Activated CD4-positive, alpha-beta T cell treated with anti-CD3 and anti-CD28 coated beads for 36 hours (primary cell): ENCODE results near the gene CD300LB. TPM values are rescaled to one million over a fixed set of nuclear protein-coding genes. Genes with fewer than 3 reads are reported as not detected.
A peak's percentile ranks its signal among the peaks of the same experiment; 100 is the strongest.
"Not testable (repeated sequence)": the region's sequence is repeated elsewhere in the genome, so short reads cannot be mapped to it uniquely, and the experiment has no call there.

Source experiments
- ATAC-seq: fragments of 200-7000 bp; cut with Tn5 transposase; one replicate; pipeline ENCODE4 v1.10.0; 2021; ENCODE audit warnings: mild to moderate bottlenecking, moderate library complexity
- CTCF ChIA-PET: fragments of 350-600 bp; sonication (Branson Sonifier 250); formaldehyde crosslinking; loops from one replicate; lab custom pipeline; 2021; ENCODE audit warnings: antibody characterized with exemption; lab: Charles Lee
- POLR2A ChIA-PET: fragments of 350-600 bp; sonication (Branson Sonifier 250); formaldehyde crosslinking; loops from one replicate; lab custom pipeline; 2021; ENCODE audit warnings: antibody characterized with exemption, inconsistent platforms; lab: Charles Lee
- DNase-seq: peaks from one replicate; pipeline ENCODE4 v3.0.0-alpha.2; 2020
- H3K27ac Mint-ChIP-seq: one replicate; pipeline ENCODE4 v1.8.0; 2021; ENCODE audit warnings: mixed read lengths
- H3K27me3 Mint-ChIP-seq: one replicate; pipeline ENCODE4 v1.8.0; 2021; ENCODE audit warnings: mixed read lengths
- H3K36me3 Mint-ChIP-seq: one replicate; pipeline ENCODE4 v1.8.0; 2021; ENCODE audit warnings: low read depth, mixed read lengths
- H3K4me1 Mint-ChIP-seq: one replicate; pipeline ENCODE4 v1.8.0; 2021; ENCODE audit warnings: mixed read lengths
- H3K4me3 Mint-ChIP-seq: one replicate; pipeline ENCODE4 v1.8.0; 2021; ENCODE audit warnings: mild to moderate bottlenecking, moderate library complexity, mixed read lengths
- H3K9me3 Mint-ChIP-seq: one replicate; pipeline ENCODE4 v1.8.0; 2021; ENCODE audit warnings: low read depth, mixed read lengths
- intact Hi-C, 2 experiments: fragments of 100-400 bp; cut with DNase I in 1 of 2; cut with micrococcal nuclease in 1 of 2; formaldehyde crosslinking; loops; one replicate each; pipeline versions ENCODE4 v1.14.2 to v1.15.1; 2022 to 2024; cut with DNase I, micrococcal nuclease
- total RNA-seq, 2 experiments: library from RNA; stranded (reverse); gene quantifications; one replicate each; pipeline ENCODE4 v1.2.3, GENCODE V29; 2021

CD300LB gene
- total RNA-seq, 2 experiments from 2014 or later, result not detected

- POLR2A ChIA-PET, H3K4me1 Mint-ChIP-seq, ATAC-seq, intact Hi-C loops, H3K36me3 Mint-ChIP-seq, H3K27me3 Mint-ChIP-seq, H3K4me3 Mint-ChIP-seq, H3K27ac Mint-ChIP-seq, DNase-seq, H3K9me3 Mint-ChIP-seq: not testable (repeated sequence)
- CTCF ChIA-PET, result interaction anchor here (0.6 to 0.8 kb wide), 3 partner anchors 13 to 28 kb away, joined by 3 to 4 read pairs (median 3); no protein-coding TSS in a partner anchor
Measured at GRCh38 chr17:74488276-74488675, 43.0 kb downstream of the CD300LB start.

GRCh38 chr17:74485841-74486240 lies 45.4 kb downstream of the CD300LB start:
- no peaks in the 10 kb centered on the region for H3K27me3 Mint-ChIP-seq
- no peaks in the 10 kb centered on the region for H3K4me1 Mint-ChIP-seq
- intact Hi-C loops, result no loop called here
- H3K36me3 Mint-ChIP-seq, result no peaks in the 10 kb centered on the region
- ChIA-PET CTCF (no interaction called here), POLR2A (no interaction called here)
- no peak overlapping the region for H3K4me3 Mint-ChIP-seq
- H3K27ac Mint-ChIP-seq, result no peak overlapping the region
- no peak for DNase-seq
- no peak for ATAC-seq
- H3K9me3 Mint-ChIP-seq, result no peaks in the 10 kb centered on the region

- DNase-seq (no peak), ATAC-seq (no peak)
- intact Hi-C loops, result no loop called here
- Mint-ChIP-seq H3K27ac (no peak overlapping the region), H3K9me3 (no peaks in the 10 kb centered on the region), H3K27me3 (no peaks in the 10 kb centered on the region), H3K4me3 (no peak overlapping the region), H3K36me3 (no peaks in the 10 kb centered on the region), H3K4me1 (no peaks in the 10 kb centered on the region)
- POLR2A ChIA-PET, result no interaction called here
- CTCF ChIA-PET, result no interaction called here
Measured at GRCh38 chr17:74485022-74485743, 46.1 kb downstream of the CD300LB start.

GRCh38 chr17:74484066-74484465 lies 47.2 kb downstream of the CD300LB start:
- Mint-ChIP-seq H3K36me3 (no peaks in the 10 kb centered on the region), H3K4me3 (no peak overlapping the region), H3K27ac (no peak overlapping the region), H3K4me1 (peaks cover 11% of the 10 kb centered on the region), H3K9me3 (no peaks in the 10 kb centered on the region), H3K27me3 (no peaks in the 10 kb centered on the region)
- ATAC-seq (no peak), DNase-seq (no peak)
- ChIA-PET CTCF (interaction anchor here (1.5 kb wide), 1 partner anchor 8 kb away, joined by 5 read pairs; no protein-coding TSS in a partner anchor), POLR2A (no interaction called here)
- intact Hi-C loops, result no loop called here

GRCh38 chr17:74481621-74482020 lies 49.7 kb downstream of the CD300LB start:
- DNase-seq (no peak), ATAC-seq (no peak)
- Mint-ChIP-seq H3K9me3 (peaks cover 2% of the 10 kb centered on the region), H3K4me3 (no peak overlapping the region), H3K27ac (no peak overlapping the region), H3K4me1 (peaks cover 28% of the 10 kb centered on the region), H3K27me3 (no peaks in the 10 kb centered on the region), H3K36me3 (no peaks in the 10 kb centered on the region)
- intact Hi-C loops, result no loop called here
- POLR2A ChIA-PET, result no interaction called here
- CTCF ChIA-PET, result interaction anchor here (0.7 kb wide), 1 partner anchor 19 kb away, joined by 3 read pairs; no protein-coding TSS in a partner anchor

- POLR2A ChIA-PET, result no interaction called here
- H3K36me3 Mint-ChIP-seq, result peaks cover 5% of the 10 kb centered on the region
- H3K27me3 Mint-ChIP-seq, result no peaks in the 10 kb centered on the region
- no peak overlapping the region for H3K27ac Mint-ChIP-seq
- CTCF ChIA-PET, result interaction anchor here (0.7 to 1.3 kb wide), 2 partner anchors 11 to 86 kb away, joined by 3 to 6 read pairs; no protein-coding TSS in a partner anchor
- H3K4me3 Mint-ChIP-seq, result no peak overlapping the region
- ATAC-seq (no peak), DNase-seq (no peak)
- peaks cover 11% of the 10 kb centered on the region for H3K9me3 Mint-ChIP-seq
- intact Hi-C loops, result no loop called here
- peaks cover 28% of the 10 kb centered on the region for H3K4me1 Mint-ChIP-seq
Measured at GRCh38 chr17:74480290-74480689, 51.0 kb downstream of the CD300LB start.

- Mint-ChIP-seq H3K9me3 (peaks cover 14% of the 10 kb centered on the region), H3K4me3 (peak overlapping the region; percentile 22), H3K36me3 (peaks cover 9% of the 10 kb centered on the region), H3K27ac (peak overlapping the region; percentile 65), H3K27me3 (no peaks in the 10 kb centered on the region), H3K4me1 (peaks cover 43% of the 10 kb centered on the region)
- CTCF ChIA-PET, result interaction anchor here (0.5 to 2.1 kb wide), 3 partner anchors 21 to 192 kb away, joined by 3 to 8 read pairs (median 4); no protein-coding TSS in a partner anchor
- POLR2A ChIA-PET, result no interaction called here
- intact Hi-C loops, result loop anchor here in 1 of 2 experiments (2.0 kb wide), 1 partner anchor 14 kb away; no protein-coding TSS in a partner anchor
- DNase-seq, result peak; percentile 64
- peak; percentile 90 for ATAC-seq
Measured at GRCh38 chr17:74478420-74479100, 52.7 kb downstream of the CD300LB start.

- H3K4me1 Mint-ChIP-seq, result peaks cover 50% of the 10 kb centered on the region
- intact Hi-C loops, result no loop called here
- H3K36me3 Mint-ChIP-seq, result peaks cover 9% of the 10 kb centered on the region
Measured at GRCh38 chr17:74477411-74477810, 53.9 kb downstream of the CD300LB start.

GRCh38 chr17:74475189-74475588 lies 56.1 kb downstream of the CD300LB start:
- POLR2A ChIA-PET, result no interaction called here
- CTCF ChIA-PET, result interaction anchor here (0.6 to 0.7 kb wide), 3 partner anchors 38 to 240 kb away, joined by 3 read pairs; no protein-coding TSS in a partner anchor
- Mint-ChIP-seq H3K27ac (no peak overlapping the region), H3K36me3 (peaks cover 9% of the 10 kb centered on the region), H3K9me3 (peaks cover 14% of the 10 kb centered on the region), H3K4me3 (no peak overlapping the region), H3K4me1 (peaks cover 57% of the 10 kb centered on the region), H3K27me3 (no peaks in the 10 kb centered on the region)
- intact Hi-C loops, result no loop called here
- no peak for ATAC-seq
- DNase-seq, result no peak

More at GRCh38 chr17:74477411-74477810, 53.9 kb downstream of the CD300LB start:
- no peaks in the 10 kb centered on the region for H3K27me3 Mint-ChIP-seq
- no peak for DNase-seq
- peaks cover 14% of the 10 kb centered on the region for H3K9me3 Mint-ChIP-seq
- ATAC-seq, result no peak
- H3K4me3 Mint-ChIP-seq, result no peak overlapping the region
- no peak overlapping the region for H3K27ac Mint-ChIP-seq
- ChIA-PET POLR2A (interaction anchor here (0.6 kb wide), 1 partner anchor 33 kb away, joined by 3 read pairs; no protein-coding TSS in a partner anchor), CTCF (no interaction called here)

- H3K9me3 Mint-ChIP-seq, result peaks cover 14% of the 10 kb centered on the region
- intact Hi-C loops, result no loop called here
- POLR2A ChIA-PET, result no interaction called here
- CTCF ChIA-PET, result interaction anchor here (0.7 to 1.1 kb wide), 4 partner anchors 10 to 173 kb away, joined by 3 read pairs; no protein-coding TSS in a partner anchor
- peaks cover 48% of the 10 kb centered on the region for H3K4me1 Mint-ChIP-seq
- H3K27me3 Mint-ChIP-seq, result no peaks in the 10 kb centered on the region
- ATAC-seq (no peak), DNase-seq (peak; percentile 43)
- H3K27ac Mint-ChIP-seq, result peak overlapping the region; percentile 76
- H3K36me3 Mint-ChIP-seq, result peaks cover 9% of the 10 kb centered on the region
- H3K4me3 Mint-ChIP-seq, result no peak overlapping the region
Measured at GRCh38 chr17:74474043-74474792, 57.1 kb downstream of the CD300LB start.

GRCh38 chr17:74473294-74473693 lies 58.0 kb downstream of the CD300LB start:
- intact Hi-C loops, result no loop called here
- ATAC-seq (no peak), DNase-seq (no peak)
- H3K4me3 Mint-ChIP-seq, result no peak overlapping the region
- CTCF ChIA-PET, result interaction anchor here (0.7 to 1.2 kb wide), 3 partner anchors 16 to 172 kb away, joined by 3 read pairs; no protein-coding TSS in a partner anchor
- H3K9me3 Mint-ChIP-seq, result peaks cover 14% of the 10 kb centered on the region
- POLR2A ChIA-PET, result no interaction called here
- H3K4me1 Mint-ChIP-seq, result peaks cover 39% of the 10 kb centered on the region
- no peak overlapping the region for H3K27ac Mint-ChIP-seq
- H3K36me3 Mint-ChIP-seq, result peaks cover 9% of the 10 kb centered on the region
- H3K27me3 Mint-ChIP-seq, result no peaks in the 10 kb centered on the region
